GM19238 (cell line): ENCODE data around the gene PRCP.
"Not testable (repeated sequence)": the region's sequence is repeated elsewhere in the genome, so short reads cannot be mapped to it uniquely, and the experiment has no call there.

ENCODE experiments used
- DNase-seq: peaks from one replicate; pipeline ENCODE4 v3.0.0; 2011; ENCODE audit warnings: low spot score; ENCODE audit not compliant: insufficient read length

The PRCP gene

DNA sequence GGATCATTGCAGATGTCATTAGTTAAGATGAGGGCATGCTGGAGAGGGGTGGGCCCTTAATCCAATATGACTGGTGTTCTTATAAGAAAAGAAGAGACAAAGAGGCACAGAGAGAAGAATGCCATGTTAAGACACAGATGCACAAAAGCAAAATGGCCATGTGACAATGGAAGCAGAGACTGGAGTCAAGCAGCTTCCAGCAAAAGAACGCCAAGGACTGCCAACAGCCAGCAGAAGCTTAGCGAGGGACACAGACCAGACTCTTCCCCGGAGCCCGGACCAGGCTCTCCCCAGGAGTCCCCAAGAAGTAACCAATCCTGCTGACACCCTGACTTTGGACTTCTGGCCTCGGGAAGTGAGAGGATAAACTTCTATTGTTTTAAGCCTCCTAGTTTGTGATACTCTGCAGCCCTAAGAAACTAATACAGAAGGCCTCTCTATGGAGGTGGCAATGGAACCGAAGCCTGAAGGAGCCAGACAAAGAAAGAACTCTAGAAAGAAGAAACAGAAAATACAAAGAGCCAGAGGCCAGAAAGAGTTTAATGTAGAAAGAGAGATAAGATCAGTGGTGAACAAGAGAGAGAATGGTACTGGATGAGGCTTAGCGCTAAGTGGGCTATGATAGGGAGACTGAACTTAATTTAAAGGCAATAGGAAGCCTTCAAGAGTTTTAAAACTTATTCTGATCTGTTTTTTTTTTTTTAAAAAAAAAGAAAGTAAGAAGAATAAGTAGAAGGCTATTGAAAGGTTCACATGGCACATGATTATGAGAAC is 27.7 kb downstream of the PRCP start:
- no peak for DNase-seq

DNA sequence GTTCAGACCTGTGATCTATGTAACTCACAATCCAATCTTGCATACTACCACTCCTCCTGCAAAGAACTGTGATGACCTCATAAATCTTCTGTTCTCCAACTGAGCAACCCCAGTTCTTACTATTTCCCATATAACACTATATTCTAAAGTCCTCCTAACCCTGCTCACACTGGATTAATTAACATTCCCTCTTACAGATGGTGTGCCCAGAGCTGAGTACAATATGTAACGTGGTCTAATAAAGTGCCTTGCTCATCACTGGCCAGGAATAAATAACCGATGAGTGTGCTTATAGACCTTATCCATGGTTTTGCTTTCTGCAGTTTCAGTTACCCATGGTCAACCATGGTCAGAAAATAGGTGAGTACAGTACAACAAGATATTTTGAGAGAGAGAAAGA is 28.6 kb downstream of the PRCP start:
- DNase-seq, result no peak

- no peak for DNase-seq
Measured at GRCh38 chr11:82869657-82870056, 30.6 kb downstream of the PRCP start.

- peak; percentile 19 for DNase-seq
Measured at GRCh38 chr11:82867495-82868082, 32.6 kb downstream of the PRCP start.

DNA sequence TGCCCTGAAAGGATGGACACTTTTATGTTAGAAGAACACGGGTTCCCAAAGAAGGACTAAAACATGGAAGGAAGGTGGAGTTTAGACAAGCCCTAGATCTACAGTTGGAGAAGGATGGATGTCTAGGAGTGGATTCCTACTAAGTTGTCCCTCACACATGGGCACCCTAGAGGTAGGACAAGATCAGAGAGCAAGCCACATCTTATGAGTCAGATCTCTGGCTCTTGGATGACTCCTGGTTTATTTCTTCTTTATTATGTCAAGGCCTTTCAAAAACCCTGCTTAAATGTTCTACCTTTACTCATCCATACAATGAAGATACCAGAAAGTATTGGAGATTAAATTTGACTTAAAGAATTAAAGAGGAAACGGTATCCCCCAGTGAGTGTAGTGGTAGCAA is 34.4 kb downstream of the PRCP start:
- no peak for DNase-seq

DNA sequence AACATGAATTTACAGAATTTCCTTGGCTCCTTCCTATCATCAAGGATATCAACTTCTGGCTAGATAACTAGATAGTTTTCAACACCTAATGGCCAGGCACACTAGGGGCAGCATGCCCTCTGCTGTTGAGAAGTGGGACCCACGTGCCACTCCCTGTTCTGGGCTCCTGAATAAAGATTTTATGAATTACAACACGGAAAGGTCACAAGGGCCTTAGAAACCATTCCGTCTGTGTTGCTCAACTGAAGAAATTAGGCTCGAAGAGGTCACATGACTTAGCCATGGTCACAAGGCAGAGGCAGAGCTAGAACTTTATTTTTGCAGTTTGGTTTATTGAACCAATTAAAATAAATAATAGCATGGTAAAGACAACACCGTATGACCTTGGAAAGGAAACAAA is 36.0 kb downstream of the PRCP start:
- DNase-seq, result no peak

- no peak for DNase-seq
Measured at GRCh38 chr11:82863209-82863608, 37.0 kb downstream of the PRCP start.

DNA sequence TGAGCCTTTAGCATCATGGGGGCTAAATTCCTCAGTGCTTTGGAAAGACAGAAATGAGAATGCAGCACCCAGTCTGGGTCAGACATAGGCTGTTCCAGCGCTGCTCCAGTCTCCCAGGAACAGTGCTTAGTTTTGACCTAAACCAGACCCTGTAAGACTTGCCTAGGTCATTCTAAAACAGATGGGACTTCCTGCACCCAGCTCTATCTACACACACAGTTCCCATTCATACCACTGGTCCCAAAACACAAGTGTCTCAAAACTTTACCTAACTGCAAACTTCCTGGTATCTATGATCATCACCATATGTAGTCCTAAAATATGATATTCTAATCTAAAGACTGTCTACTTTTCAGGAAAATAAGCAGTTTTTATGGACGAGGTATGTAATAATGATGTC is 37.9 kb downstream of the PRCP start:
- no peak for DNase-seq

DNA sequence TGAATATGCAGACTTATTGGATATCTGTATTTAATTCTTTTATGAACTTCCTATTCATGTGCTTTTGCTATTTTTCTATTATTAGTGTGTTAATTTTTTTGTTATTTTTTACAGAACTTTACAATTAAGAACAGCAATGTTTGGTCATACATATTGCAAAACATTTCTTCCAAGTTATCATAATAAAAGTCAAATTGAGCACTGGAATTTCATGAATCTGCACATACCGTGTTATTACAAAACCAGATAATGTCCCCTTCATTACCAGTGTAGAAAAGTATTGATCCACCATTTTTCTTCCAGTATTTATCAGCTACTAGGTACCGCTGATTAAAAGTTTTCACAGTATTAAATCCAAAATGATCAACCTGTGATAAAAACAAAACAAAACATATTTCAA is 40.5 kb downstream of the PRCP start:
- DNase-seq, result no peak

DNA sequence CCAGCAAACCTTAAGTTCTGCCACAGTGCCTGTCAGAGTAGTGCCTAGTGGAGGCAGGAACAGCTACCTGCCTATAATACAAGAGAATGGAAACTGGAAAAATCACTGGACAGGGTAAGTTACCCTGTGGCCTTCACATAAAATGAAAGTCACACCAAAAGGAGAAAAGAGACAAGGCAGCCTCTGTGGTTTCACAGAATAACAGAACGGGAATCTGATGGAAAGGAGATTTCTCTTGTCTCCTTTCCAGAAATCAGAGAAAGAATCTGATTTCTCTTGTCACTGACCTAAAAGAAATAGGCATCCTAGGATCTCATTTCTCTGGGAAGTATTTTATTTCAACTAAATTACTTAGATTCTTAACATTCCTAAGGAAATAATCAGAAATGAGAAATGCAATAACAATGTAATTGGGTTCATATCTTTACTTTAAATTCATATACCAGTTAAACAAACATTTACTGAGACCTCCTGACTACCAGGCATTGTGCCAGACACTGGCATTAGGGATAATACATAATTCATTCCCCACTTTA is 41.6 kb downstream of the PRCP start:
- no peak for DNase-seq

DNA sequence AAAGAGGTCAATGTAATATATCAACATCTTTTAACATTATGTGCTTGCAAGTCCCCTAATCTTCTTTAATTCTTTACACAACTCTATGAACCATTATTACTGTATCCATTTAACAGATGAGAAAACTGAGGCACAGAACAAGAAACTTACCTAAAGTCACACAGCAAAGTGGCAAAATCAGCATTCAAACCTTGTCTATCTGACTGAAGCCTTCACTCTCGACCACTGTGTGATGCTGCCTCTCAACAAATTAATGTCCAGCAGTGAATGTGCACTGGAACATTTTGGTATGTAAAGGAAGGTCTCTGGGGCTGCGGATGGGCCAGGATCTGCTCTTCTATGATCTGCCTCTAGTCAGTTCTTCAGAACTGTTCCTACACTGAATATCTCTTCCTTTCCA is 42.1 kb downstream of the PRCP start:
- DNase-seq, result no peak

DNA sequence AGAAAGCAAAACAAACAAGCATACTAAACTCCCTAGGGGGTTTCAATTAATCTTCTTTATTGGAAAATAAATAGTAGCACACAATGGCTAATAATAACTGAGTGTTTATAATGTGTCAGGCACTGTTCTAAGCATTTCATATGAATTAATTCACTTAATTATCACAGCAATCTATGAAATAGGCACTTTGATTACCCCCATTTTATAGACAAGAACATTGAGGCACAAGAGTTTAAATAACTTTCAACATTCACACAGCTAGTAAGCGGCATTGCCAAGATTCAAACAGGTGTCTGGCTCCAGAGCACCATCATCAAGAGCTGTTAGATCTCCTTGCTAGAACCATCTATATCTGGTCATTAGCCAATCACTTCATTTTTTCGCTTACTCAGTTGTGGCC is 43.1 kb downstream of the PRCP start:
- no peak for DNase-seq

DNA sequence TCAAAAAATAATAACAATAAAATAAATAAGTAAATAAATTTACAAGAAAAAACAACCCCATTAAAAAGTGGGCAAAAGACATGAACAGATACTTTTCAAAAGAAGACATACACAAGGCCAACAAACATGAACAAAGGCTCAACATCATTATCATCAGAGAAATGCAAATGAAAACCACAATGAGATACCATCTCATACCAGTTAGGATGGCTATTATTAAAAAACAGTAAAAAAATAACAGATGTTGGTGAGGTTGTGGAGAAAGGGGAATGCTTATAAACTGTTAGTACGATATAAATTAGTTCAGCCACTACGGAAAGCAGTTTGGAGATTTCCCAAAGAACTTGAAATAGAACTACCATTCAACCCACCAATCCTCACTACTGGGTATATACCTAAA is 44.6 kb downstream of the PRCP start:
- DNase-seq, result no peak

- not testable (repeated sequence) for DNase-seq
Measured at GRCh38 chr11:82854916-82855315, 45.3 kb downstream of the PRCP start.

DNA sequence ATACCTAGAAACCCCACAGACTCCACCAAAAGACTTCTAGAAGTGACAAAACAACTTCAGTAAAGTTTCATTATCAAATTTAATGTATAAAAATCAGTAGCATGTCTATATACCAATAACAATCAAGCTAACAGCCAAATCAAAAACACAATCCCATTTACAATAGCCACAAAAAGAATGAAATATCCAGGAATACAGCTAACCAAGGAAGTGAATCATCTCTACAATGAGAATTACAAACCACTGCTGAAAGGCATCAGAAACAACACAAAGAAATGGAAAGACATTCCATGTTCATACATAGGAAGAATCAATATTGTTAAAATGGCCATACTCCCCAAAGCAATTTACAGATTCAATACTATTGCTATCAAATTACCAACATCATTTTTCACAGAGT is 46.0 kb downstream of the PRCP start:
- no peak for DNase-seq

DNA sequence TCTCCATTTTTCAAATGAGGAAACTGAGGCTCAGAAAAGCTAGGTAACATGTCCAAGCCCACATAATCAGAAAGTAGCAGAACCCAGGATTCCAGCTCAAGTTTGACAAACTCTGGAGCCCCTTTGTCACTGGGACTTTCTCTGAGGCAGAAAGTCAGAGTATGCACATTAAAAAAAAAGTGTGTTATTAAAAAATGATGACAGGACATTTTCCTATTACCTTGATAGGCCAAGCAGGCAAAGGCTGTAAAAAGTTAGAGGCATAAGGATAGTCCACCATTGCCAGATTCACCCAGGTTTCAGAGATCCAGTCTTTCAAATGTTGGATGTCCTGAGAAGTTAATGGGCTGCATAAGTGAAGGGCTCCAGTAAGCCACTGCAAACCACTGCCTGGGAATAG is 51.4 kb downstream of the PRCP start:
- DNase-seq, result no peak

DNA sequence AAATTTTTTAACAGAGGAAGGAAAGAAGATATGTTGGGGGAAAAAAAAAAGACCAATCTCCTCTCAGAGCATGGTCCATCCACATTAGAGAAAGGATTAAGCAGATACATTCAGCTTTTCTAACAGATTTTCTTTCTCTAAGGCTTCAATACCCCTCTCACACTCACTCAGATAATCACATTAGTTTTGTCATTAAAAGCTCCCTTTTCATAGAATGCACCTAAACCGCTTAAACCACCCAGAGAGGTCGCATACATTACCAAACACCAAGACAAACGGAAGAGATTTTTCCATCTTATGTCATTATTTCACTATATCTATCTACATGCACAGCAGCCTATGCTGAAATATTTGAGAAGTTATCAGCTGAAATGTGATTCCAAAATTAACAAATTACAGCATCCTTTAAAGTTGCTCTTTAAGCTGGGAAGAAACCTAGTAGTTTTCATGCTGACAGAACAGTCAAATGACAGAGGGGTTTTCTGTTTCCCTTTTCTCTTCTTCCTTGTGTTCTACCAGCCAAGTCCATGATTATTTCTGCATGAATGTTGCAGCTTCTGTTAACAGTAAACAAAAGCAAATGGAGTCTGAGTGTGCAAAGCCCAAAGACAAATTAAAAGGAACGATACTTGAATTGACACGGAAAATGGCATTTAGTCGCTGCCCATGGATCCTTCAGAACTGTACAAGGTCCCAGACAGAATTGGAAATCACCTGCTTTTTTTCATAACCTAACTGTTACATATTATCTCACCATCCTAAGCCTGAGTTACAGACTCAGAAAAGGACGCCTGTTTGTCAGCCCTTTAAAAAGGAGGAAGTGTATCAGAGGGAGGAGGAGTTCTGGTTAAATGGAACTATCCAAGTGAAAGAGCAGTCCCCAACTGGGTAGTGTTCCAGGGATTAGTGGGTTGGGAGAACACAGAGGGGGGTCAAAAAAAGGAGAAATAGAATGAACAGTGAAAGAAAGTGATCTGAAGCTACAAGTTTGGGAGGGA is 54.6 kb downstream of the PRCP start:
- DNase-seq, result no peak

GRCh38 chr11:82843057-82843795 is 57.0 kb downstream of the PRCP start:
- no peak for DNase-seq

- DNase-seq, result no peak
Measured at GRCh38 chr11:82842019-82842418, 58.2 kb downstream of the PRCP start.

DNA sequence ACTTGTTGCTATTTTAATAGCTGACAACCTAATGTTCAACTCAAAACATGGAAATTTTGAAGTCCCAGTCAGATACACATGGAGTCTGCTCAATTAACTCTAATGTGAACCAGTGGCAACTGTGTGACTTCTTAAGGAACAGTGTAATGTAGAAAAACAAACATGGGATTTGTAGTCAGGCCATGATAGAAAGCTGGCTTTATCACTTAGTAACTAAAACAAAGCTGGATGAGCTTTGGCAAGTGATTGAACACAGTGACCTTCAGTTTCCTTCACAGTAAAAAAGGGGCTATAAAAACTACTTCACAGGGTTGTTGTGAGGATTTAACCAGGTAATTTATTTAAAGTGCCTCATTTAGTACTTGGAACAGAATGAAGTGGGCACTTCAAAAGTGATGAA is 62.6 kb downstream of the PRCP start:
- DNase-seq, result no peak

DNA sequence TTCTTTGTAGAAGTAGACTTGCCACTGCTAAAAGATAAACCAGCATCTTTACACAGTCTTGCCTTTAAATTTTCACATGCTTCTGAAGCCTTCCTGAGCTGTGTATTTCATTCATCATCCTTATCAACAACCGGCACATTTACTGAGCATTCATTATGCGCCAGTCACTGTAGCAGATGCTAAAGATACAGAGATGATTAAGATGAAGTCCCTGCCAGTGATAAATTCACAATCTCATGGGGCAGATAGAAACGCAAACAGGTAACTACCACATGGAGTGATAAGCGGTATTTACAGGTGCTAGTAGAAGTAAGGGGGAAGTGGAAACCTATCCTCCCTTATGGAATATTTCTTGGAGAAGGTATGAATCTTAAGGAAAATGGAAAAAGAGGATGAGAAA is 67.2 kb downstream of the PRCP start:
- no peak for DNase-seq
